HuH-7.5 (cell line): ENCODE measurements around the gene BSND.

Source experiments
- DNase-seq: peaks from one replicate; pipeline ENCODE4 v3.0.0; 2011; ENCODE audit warnings: low spot score

Gene BSND

DNA sequence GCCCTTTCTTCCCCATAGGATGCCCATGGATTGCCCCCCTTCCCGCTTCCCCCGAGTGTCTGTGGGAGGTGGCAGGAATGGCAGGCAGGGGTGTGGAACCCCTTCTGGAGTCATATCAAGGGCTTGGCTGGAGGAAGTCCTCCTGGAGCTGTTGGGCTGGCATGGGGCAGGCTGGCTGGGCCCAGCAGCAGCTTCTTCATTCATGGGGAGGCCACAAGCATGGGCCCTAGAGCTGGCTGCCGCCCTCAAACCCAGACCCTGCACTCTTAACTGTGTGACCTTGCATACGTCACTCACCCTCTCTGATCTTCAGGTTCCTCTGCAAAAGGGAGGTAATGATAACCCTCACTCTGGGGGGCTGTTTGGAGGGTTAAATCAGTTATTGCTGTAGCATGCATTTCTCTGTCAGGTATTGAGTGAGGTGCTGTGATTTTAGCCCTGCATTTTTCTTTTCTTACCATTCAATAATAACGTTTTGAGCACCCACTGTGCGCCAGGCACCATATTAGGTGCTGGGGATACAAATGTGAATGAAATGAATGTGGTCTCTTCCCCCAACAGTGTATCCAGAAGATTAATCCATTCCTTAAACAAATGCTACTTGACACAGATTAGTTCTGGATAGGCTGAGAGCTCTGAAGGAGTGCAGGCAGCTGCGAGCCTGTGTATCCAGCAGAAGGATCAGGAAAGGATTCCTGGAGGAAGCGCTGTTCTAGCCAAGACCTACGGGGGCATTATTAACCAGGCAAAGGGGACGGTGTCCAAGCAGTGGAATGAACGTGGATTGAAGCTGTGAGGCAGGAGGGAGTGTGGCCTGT, 49.9 kb downstream of the BSND start:
- no peak for DNase-seq

DNA sequence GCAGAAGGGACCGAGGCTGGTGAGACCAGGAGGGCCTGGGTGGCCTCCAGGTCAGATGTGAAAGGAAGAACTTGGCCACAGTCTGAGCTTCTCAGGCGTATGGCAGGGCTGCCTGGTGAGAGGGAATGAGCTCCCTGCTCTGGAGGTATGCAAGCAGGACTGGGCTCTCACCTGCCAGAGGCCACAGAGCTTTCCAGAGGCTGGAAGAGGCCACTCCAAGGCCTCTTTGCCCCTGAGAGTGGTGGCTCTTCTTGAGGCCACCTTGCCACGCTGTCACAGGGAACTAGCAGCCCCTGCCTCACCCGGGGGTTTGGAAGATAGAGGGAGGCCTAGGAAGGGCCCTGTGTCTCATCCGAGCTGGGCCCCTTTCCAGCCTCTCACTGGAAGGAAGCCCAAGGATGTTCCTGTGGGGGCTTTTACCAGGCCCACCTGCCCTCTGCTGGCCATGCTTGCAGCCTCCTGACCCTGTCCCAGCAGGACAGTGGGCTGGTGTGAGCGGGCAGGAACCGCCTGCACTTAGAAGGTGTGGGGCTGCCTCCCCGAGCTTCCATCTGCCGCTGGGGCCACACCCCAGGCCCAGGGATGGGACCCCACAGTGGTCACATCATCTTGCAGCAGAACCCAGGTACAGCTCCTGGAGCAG, 50.7 kb downstream of the BSND start:
- DNase-seq = no peak

DNA sequence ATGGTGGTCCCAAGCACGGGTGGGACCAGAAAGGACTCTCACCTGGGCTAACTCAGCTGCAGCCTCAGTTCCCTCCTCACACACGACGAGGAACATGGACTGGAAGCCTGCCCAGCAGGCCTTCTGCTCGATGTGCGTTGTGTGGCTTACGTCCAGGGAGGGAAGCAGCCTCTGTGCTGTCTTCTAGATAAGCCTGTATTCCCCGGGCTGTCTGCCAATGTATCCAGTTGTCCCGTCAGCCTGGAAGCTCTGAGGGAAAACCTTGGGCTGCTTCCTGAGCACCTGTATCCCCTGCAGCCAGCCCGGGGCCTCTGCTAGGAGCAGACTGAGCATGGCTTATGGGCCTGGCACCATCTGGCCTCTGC, 51.2 kb downstream of the BSND start:
- no peak for DNase-seq

DNA sequence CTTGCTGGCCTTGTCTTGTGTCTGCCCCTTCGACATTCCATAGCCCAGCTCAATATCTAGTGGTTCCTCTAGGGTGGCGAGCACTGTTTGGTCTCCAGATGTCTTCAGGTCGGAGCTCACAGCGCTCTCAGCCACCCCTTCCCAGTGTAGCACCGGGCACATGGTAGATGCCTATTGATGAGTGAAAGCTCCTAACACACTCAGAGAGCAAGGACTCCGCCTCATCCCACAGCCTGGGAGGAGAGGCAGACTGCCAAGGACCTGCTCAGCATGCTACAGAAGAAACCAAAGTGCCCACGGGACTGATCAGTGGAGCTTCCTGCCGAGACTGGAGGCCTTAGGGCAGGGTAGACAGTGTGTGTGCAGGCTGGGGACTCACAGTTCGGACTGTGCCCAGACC, 51.5 kb downstream of the BSND start:
- no peak for DNase-seq

DNA sequence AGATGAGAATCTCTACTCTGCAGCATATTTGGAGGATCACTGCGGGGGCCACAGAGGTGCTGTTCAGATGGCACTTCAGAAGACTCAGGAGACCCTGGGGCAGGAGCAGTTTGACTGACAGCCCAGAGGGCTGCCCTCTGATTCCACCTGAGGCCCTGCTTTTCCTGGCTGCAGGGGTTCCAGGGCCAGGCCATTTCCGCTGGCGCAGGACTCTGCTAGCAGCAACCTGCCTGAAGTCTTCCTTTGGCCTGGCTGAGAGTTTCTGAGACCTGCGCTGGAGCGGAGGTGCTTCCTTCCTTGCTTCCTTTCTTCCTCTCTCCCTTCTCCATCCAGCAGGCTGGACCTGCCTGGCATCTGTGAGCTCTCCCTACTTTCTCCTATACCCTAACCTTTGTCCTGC, 52.4 kb downstream of the BSND start:
- no peak for DNase-seq

DNA sequence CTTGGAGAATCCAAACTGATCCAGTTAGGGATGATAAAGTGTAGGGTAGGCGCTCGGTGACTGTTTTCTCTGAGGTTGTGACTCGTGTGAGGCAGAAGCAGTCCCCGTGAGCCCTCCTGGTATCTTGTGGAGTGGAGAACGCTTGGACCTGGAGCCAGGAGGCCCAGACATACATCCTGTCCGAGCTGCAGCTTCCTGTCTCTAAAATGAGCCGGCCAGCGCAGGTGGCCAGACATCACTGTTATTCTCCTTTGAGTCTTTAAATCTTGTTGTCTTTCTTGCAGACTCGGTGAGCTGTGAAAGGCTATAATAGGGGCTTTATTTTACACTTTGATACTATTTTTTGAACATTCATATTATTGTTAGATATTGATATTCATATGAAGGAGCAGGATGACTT, 52.9 kb downstream of the BSND start:
- DNase-seq = no peak

DNA sequence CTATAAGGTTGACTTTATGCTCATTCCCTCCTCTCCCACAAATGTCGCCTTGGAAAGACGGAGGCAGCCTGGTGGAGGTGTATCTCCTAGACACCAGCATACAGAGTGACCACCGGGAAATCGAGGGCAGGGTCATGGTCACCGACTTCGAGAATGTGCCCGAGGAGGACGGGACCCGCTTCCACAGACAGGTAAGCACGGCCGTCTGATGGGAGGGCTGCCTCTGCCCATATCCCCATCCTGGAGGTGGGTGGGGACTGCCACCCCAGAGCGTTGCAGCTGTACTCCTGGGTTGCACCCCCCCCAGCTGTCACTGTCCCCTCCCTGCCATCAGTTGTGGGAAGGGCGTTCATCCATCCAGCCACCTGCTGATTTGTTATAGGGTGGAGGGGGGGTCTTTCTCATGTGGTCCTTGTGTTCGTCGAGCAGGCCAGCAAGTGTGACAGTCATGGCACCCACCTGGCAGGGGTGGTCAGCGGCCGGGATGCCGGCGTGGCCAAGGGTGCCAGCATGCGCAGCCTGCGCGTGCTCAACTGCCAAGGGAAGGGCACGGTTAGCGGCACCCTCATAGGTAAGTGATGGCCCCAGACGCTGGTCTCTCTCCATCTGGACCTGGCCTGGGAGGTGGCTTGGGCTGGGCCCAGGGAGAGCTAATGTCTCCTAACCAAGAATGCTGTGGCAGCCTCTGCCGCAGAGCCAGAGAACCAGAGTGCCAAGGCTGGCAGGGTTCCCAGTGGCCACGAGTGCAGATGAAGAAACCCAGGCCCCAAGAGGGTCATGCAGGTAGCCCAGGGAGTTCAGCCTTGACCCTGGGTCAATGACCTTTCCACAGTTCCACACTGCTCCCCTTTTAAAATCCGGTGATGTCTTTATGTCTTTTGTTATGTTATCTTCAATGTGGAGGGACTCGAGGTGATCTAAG, 53.7 kb downstream of the BSND start:
- DNase-seq = no peak

DNA sequence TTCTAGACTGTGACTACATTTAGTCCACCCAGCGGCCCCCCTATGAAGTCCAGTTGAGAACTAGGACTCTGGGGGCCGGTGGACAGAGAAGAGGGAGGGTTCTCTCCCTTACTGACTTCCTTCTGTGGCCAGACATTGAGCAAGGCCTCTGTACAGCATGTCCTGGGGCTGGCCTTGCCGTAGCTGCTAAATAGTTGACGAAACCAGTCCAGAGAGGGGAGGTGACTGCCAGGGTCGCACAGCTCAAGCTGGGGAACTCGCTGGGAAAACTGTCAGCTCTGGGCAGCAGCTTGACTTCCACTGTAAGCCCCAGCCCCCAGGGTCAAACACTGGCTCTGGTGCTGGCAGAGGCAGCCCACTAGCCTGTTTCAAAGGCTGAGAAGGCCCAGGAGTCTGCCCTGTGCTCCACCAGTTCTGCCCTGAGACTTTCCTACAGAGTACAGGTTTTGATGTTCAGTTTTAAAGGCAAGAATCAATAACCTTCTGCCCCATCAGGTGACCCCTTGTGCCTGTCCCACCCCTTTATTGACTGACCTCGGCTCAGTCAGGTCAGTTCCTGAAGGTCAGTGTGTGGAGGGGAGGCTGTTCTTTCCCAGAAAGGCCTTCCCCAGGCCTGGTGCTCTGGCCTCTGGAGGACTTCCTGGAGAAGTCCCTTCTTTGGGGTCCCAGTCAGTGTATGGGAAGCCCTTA, 54.7 kb downstream of the BSND start:
- DNase-seq = peak; percentile 78

DNA sequence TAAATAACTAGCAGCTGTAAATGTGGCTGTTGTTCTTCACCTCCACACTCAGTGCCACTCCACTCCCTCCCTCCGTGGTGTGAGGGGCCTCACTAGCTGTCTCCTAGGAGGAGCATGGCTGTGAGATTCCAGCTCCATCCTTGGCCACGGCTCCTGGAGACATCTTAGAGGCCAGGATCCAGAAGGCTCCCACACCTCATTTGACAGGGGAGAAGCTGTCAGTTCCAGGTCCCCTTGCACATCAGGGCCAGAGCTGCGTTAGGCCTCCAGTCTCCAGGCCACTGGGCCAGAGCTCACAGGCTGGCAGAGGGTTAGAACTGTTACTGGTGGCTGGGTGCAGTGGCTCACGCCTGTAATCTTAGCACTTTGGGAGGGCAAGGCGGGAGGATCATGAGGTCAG, 55.7 kb downstream of the BSND start:
- DNase-seq = no peak

DNA sequence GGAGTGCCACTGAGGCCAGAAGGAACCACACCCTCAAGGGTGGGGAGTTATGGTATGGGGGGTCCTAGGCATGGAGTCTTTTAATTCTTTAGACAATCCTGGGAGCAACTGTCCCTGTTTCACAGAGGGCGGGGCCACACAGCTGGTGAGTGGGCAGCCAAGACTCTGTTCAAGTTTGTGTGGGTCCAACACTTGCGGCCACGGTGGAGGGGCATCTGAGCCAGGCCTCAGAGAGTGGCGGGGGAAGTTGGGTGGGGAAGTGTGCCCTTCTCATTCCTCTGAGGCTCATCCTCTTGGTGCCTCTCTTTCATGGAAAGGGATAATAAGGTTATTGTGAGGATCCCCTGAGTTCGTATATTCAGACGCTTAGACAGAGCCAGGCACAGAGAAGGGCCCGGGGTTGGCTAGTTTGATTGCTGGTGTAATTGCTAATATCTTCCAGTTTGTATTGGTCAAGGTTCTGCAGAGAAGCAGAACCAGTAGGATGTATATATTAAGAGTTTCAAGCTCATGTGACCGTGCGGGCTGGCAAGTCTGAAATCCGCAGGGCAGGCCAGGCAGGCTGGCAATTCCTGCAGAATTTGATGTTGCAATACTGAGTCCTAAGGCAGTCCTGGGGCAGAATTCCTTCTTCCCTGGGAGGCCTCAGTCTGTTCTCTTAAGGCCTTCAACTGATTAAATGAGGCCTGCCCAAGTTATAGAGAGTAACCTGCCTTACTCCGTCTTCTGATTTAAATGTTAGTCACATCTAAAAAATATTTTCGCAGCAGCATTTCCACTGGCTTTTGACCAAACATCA, 56.5 kb downstream of the BSND start:
- no peak for DNase-seq

DNA sequence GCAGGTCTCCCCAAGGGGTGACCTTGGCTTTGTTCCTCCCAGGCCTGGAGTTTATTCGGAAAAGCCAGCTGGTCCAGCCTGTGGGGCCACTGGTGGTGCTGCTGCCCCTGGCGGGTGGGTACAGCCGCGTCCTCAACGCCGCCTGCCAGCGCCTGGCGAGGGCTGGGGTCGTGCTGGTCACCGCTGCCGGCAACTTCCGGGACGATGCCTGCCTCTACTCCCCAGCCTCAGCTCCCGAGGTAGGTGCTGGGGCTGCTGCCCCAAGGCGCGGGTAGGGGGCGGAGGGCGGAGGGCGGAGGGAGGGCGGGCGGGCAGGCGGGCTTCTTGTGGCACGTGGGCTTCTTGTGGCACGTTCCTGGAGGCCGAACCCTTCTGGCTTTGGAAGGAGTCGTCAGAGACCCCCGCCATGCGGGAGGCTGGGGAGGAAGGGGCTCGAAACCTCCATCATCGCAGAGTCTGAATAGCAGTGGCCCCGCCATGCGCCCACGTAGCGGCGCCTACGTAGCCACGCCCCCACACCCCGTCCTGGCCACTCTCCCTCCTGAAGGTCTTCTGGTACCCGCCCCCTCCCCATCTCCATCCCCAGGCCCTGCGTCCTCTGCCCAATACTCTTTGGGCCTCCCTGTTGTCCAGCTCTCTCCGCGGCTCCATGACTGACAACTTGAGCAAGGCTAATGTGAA, 57.4 kb downstream of the BSND start:
- no peak for DNase-seq

DNA sequence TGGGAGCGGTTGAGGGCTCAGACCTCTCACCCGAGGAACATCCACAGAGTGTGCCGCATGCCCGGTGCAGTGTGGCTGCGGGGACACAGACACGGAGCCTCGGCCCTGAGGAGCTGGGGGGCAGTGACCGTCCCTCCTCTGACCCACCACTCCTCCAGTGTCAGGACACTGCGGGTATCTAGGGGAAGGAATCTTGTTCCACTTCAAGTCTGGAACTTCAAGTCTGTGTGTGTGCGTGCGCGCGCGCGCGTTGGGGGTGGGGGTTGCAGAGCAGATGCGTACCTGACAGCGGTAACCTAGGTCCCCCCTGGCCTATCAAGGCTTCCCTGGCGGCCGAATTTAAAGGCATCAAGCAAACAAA, 57.9 kb downstream of the BSND start:
- DNase-seq = no peak

DNA sequence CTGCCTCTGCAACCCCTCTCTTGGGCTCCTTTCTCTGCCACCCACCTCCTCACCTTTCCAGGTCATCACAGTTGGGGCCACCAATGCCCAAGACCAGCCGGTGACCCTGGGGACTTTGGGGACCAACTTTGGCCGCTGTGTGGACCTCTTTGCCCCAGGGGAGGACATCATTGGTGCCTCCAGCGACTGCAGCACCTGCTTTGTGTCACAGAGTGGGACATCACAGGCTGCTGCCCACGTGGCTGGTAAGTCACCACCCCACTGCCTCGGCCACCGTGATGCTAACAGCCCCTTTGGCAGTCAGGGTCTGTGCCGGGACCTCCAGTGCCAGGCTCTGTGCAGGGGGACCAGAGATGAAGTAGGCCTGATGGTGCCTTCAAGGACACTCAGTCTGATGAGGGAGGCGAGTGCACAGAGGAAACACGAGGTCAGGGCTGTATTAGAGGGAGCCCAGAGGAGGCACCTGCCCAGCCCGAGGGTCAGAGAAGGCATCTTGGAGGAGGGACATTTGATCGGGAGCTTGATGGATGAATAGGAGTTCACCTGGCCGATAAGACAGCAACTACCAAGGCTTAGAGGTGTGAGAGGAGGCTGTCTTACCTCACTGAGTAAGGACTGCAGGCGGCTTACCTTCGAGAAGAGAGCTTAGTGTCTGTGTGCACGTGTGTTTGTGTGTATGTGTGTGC, 58.7 kb downstream of the BSND start:
- no peak for DNase-seq

DNA sequence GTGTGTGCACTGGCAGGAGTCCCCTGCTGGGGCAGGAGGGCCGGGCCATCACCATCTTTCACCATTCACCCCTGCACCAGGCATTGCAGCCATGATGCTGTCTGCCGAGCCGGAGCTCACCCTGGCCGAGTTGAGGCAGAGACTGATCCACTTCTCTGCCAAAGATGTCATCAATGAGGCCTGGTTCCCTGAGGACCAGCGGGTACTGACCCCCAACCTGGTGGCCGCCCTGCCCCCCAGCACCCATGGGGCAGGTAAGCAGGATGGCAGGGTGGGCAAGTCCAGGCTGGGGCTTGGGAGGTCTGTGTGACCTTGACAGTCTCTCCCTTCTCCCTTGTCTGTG, 59.2 kb downstream of the BSND start:
- no peak for DNase-seq

DNA sequence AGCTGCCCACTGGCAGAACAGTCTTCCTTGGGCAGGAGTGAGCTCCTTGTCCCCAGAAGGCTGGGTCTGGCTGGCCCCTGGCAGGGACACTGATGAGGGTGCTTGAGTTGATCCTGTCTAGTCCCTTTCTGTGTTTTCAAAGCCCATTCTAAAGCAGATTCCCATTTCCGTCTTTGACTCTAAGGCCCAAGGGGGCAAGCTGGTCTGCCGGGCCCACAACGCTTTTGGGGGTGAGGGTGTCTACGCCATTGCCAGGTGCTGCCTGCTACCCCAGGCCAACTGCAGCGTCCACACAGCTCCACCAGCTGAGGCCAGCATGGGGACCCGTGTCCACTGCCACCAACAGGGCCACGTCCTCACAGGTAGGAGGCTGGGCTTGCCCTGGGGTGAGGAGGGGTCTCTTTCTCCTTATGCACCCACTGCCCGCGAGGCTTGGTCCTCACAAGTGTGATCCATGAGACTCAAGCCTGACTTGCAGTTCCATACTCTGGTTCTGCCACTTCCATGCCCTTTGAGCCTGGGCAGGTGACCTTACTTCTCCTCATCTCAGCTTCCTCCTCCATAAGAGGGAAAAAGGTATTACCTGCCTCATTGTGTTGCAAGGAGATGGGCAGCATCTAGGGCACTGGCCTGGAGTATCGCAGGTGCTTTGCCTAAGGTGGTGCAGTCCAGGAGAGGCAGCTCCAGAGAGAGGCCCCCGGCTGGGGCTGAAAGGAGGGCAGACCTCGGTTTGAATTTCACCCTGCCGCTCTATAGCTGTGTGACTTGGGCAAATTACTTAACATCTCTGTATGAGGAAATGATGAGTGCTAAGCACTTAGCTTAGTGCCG, 60.8 kb downstream of the BSND start:
- no peak for DNase-seq

DNA sequence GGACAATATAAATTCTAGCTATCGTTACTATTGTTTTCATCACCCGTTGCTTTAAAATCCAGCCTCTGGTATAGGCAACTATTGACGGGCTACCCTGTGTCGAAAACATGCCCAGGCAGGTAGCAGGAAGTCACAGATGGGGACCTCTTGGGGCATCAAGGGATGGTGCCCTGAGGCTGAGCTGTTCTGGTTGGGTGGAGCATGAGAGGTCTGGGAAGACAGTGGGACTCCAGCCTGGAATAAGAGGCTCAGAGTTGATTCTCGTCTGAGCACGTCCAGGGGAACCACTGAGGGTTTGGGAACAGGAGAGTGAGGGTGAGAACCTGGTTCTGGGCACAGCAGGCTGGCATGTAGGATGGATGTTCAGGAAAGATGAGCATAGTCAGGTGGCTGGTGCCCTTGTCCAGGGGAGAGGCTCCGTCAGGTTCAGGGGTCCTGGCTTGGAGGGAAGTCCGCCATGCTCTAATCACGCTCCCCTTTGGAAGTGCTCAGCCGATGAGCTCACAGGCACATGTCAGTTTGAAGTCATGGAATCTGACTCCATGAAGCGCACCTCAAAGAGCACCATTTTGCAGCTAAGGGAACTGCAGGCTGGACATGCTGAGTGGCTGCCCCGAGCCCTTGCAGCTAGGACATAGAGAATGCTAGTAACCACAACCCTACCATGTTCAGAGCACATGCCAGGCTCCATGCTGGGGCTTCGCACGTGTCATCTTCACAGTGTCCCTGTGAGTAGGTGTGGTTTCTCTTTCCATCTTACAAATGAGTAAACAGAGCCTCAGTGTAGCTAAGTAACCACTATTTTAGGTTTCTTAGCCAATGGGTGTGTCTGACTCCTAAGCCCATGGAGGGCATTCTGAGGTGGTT, 61.6 kb downstream of the BSND start:
- DNase-seq = no peak

DNA sequence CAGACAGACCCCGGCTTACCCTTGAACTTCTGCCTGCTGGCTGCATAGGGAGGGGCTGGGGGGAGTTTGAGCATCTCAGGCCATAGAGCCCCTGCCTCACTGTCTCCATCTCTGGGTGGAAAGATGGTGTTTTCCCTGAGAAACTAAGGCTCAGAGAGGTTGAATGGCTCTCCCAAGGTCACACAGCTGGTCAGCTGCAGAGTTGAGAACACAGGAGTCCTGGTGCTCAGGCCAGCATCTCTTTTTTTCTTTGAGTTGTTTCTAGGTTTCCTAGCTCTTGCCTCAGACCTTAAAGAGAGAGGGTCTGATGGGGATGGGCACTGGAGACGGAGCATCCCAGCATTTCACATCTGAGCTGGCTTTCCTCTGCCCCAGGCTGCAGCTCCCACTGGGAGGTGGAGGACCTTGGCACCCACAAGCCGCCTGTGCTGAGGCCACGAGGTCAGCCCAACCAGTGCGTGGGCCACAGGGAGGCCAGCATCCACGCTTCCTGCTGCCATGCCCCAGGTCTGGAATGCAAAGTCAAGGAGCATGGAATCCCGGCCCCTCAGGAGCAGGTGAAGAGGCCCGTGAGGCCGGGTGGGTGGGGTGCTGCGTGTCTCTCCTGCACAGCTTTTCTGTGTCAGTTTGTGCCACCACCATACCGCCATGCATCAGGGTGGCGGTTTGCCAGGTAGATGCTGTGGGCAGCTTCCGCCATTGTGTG, 62.4 kb downstream of the BSND start:
- no peak for DNase-seq
